WTC11 (cell line): ENCODE measurements around the gene GPNMB. TPM values are rescaled to one million over a fixed set of nuclear protein-coding genes. Genes with fewer than 3 reads are reported as not detected.
A peak's percentile ranks its signal among the peaks of the same experiment; 100 is the strongest.

Source experiments
- ATAC-seq: fragments of 200-7000 bp; cut with Tn5 transposase; 2 replicates; pipeline ENCODE4 v1.10.0; 2021; ENCODE audit warnings: mild to moderate bottlenecking, moderate library complexity
- CTCF ChIA-PET: fragments of 300-600 bp; sonication (Branson Sonifier 250); formaldehyde crosslinking; loops from one replicate; lab custom pipeline; 2021; ENCODE audit warnings: antibody characterized with exemption; lab: Charles Lee
- POLR2A ChIA-PET: fragments of 350-600 bp; sonication (Branson Sonifier 250); formaldehyde crosslinking; loops from one replicate; lab custom pipeline; 2021; ENCODE audit warnings: antibody characterized with exemption; lab: Charles Lee
- DNase-seq: peaks from one replicate; pipeline ENCODE4 v3.0.0; 2021; ENCODE audit warnings: low spot score
- H3K27ac Mint-ChIP-seq: 2 replicates; pipeline ENCODE4 v1.8.0; 2021; ENCODE audit warnings: mixed read lengths
- H3K27me3 Mint-ChIP-seq: 2 replicates; pipeline ENCODE4 v1.8.0; 2021; ENCODE audit warnings: low read depth, mild to moderate bottlenecking, moderate library complexity, mixed read lengths
- H3K36me3 Mint-ChIP-seq: 2 replicates; pipeline ENCODE4 v1.8.0; 2021; ENCODE audit warnings: mixed read lengths
- H3K4me1 Mint-ChIP-seq: 2 replicates; pipeline ENCODE4 v1.8.0; 2022; ENCODE audit warnings: mixed read lengths
- H3K4me3 Mint-ChIP-seq: 2 replicates; pipeline ENCODE4 v1.8.0; 2021; ENCODE audit warnings: mild to moderate bottlenecking, moderate library complexity, mixed read lengths
- H3K9me3 Mint-ChIP-seq: 2 replicates; pipeline ENCODE4 v1.8.0; 2021; ENCODE audit warnings: mixed read lengths
- CREM ChIP-seq: sonication (generic); formaldehyde crosslinking; IDR thresholded peaks from 2 replicates; pipeline ENCODE4 v1.8.1; 2022; ENCODE audit warnings: mild to moderate bottlenecking, missing genetic modification reagents, moderate library complexity
- ESRRA ChIP-seq: sonication (generic); formaldehyde crosslinking; IDR thresholded peaks from 2 replicates; pipeline ENCODE4 v1.8.1; 2022; ENCODE audit warnings: mild to moderate bottlenecking, missing genetic modification reagents, borderline replicate concordance
- GTF2I ChIP-seq: fragments of 250-450 bp; sonication (Bioruptor Pico); conservative IDR thresholded peaks from 2 replicates; pipeline ENCODE4 v1.4.0; 2021; ENCODE audit warnings: mild to moderate bottlenecking
- MYBL2 ChIP-seq: sonication (generic); formaldehyde crosslinking; IDR thresholded peaks from 2 replicates; pipeline ENCODE4 v1.8.1; 2023; ENCODE audit warnings: mild to moderate bottlenecking, moderate library complexity, missing genetic modification reagents
- NFYB ChIP-seq: sonication (generic); formaldehyde crosslinking; conservative IDR thresholded peaks from 2 replicates; pipeline ENCODE4 v1.8.0; 2022; ENCODE audit warnings: low read depth, missing genetic modification reagents
- RORB ChIP-seq: fragments of 250-450 bp; sonication (Bioruptor Pico); IDR thresholded peaks from 2 replicates; pipeline ENCODE4 v1.9.0; 2021; ENCODE audit warnings: mild to moderate bottlenecking
- TCF7 ChIP-seq: sonication (generic); formaldehyde crosslinking; IDR thresholded peaks from 2 replicates; pipeline ENCODE4 v1.8.0; 2022; ENCODE audit warnings: mild to moderate bottlenecking, low read depth, missing genetic modification reagents, moderate library complexity
- TEAD4 ChIP-seq: sonication (generic); formaldehyde crosslinking; IDR thresholded peaks from 2 replicates; pipeline ENCODE4 v1.8.0; 2022; ENCODE audit warnings: mild to moderate bottlenecking, missing genetic modification reagents
- ZNF263 ChIP-seq: sonication (generic); formaldehyde crosslinking; IDR thresholded peaks from 2 replicates; pipeline ENCODE4 v1.8.1; 2022; ENCODE audit warnings: low read depth, mild to moderate bottlenecking, moderate library complexity, missing genetic modification reagents
- total RNA-seq: library from RNA; stranded (reverse); gene quantifications from 3 replicates; pipeline ENCODE4 v1.2.3, GENCODE V29; 2021
- TF ChIP-seq, protein P1 (sequence below): sonication (generic); formaldehyde crosslinking; IDR thresholded peaks from 2 replicates; pipeline ENCODE4 v1.8.0; 2022; ENCODE audit warnings: mild to moderate bottlenecking, missing genetic modification reagents
- TF ChIP-seq, protein P2 (sequence below): fragments of 250-450 bp; sonication (Bioruptor Pico); IDR thresholded peaks from 2 replicates; pipeline ENCODE4 v1.9.0; 2021; ENCODE audit warnings: mild to moderate bottlenecking, borderline replicate concordance
- TF ChIP-seq, protein P3 (sequence below): sonication (generic); formaldehyde crosslinking; IDR thresholded peaks from 2 replicates; pipeline ENCODE4 v1.8.0; 2022; ENCODE audit warnings: missing genetic modification reagents
- TF ChIP-seq, protein P4 (sequence below): sonication (generic); formaldehyde crosslinking; IDR thresholded peaks from 2 replicates; pipeline ENCODE4 v1.8.0; 2023; ENCODE audit warnings: missing genetic modification reagents, mild to moderate bottlenecking, borderline replicate concordance
- TF ChIP-seq, protein P5 (sequence below): sonication (generic); formaldehyde crosslinking; IDR thresholded peaks from 2 replicates; pipeline ENCODE4 v1.8.0; 2023; ENCODE audit warnings: mild to moderate bottlenecking, missing genetic modification reagents

Gene GPNMB
- total RNA-seq, 1 experiment from 2014 or later, result 1.1 TPM

DNA sequence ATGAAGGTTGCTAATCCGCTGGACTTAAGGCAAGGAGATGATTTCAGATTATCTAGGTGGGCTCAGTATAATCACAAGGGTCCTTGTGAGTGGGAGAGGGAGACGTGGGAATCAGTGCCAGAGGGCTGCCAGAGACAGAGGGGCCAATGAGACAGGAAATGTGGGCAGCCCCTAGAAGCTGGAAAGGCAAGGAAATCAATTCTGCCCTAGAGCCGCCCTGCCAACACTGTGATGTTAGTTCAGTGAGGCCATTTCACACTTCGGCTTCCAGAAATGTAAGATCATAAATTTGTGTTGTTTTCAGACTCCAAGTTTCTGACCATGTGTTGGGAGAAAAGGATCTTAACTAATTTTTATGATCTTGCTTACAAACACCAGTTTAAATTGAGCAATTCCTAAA, 3.6 kb upstream of the GPNMB start:
- no peak overlapping the region for H3K27ac Mint-ChIP-seq
- no peaks in the 10 kb centered on the region for H3K36me3 Mint-ChIP-seq
- ATAC-seq, result no peak
- no peak overlapping the region for H3K4me3 Mint-ChIP-seq
- CTCF ChIA-PET, result interaction anchor here (0.5 to 1.6 kb wide), 13 partner anchors 10 to 376 kb away, joined by 3 to 10 read pairs (median 4); no protein-coding TSS in a partner anchor
- peaks cover 17% of the 10 kb centered on the region for H3K27me3 Mint-ChIP-seq
- POLR2A ChIA-PET, result no interaction called here
- H3K9me3 Mint-ChIP-seq, result no peaks in the 10 kb centered on the region
- peaks cover 7% of the 10 kb centered on the region for H3K4me1 Mint-ChIP-seq
- DNase-seq, result no peak
- no peak for TF ChIP-seq ESRRA (CRISPR knock-in tag)
- TF ChIP-seq, protein P1, sequence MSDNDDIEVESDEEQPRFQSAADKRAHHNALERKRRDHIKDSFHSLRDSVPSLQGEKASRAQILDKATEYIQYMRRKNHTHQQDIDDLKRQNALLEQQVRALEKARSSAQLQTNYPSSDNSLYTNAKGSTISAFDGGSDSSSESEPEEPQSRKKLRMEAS (CRISPR knock-in tag), result no peak
- TF ChIP-seq TCF7, result no peak

DNA sequence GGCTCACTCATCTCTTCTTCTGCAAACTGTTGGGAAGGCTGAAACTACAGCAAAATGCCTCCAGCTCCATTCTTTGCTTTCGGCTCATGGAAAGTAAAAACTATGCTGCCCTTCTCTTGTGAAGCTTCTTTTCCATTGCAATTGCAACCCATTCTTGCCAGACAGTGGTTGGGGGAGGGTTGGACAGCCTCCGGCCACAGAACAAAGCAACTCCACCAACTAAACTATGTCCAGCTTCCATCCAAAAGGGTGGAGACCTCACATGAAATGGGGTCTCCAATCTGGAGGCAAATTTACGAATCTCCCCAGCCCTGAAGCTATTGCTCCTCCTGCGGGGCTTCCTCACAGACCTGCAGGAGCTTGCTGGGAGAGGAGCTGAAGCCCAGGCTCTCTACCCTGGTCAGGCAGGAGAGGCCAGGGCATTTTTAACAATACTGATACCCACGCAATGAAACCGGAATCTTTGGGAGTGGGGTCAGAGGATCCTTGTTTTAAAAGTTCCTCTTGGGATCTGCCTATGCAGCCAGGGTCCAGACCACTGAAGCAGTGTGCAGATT, 549 bp downstream of the GPNMB start:
- H3K9me3 Mint-ChIP-seq, result peaks cover 23% of the 10 kb centered on the region
- H3K27me3 Mint-ChIP-seq, result peaks cover 55% of the 10 kb centered on the region
- DNase-seq (no peak), ATAC-seq (peak; percentile 57)
- CTCF ChIA-PET, result interaction anchor here (0.7 to 2.8 kb wide), 12 partner anchors 13 to 408 kb away, joined by 3 to 22 read pairs (median 3); no protein-coding TSS in a partner anchor
- H3K27ac Mint-ChIP-seq, result no peak overlapping the region
- no peaks in the 10 kb centered on the region for H3K36me3 Mint-ChIP-seq
- POLR2A ChIA-PET, result interaction anchor here (0.6 to 0.8 kb wide), 3 partner anchors 53 to 281 kb away, joined by 3 to 5 read pairs (median 3); no protein-coding TSS in a partner anchor
- H3K4me1 Mint-ChIP-seq, result peaks cover 10% of the 10 kb centered on the region
- peak overlapping the region; percentile 57 for H3K4me3 Mint-ChIP-seq
- no peak for TF ChIP-seq RORB (CRISPR knock-in tag)
- TF ChIP-seq, protein P2, sequence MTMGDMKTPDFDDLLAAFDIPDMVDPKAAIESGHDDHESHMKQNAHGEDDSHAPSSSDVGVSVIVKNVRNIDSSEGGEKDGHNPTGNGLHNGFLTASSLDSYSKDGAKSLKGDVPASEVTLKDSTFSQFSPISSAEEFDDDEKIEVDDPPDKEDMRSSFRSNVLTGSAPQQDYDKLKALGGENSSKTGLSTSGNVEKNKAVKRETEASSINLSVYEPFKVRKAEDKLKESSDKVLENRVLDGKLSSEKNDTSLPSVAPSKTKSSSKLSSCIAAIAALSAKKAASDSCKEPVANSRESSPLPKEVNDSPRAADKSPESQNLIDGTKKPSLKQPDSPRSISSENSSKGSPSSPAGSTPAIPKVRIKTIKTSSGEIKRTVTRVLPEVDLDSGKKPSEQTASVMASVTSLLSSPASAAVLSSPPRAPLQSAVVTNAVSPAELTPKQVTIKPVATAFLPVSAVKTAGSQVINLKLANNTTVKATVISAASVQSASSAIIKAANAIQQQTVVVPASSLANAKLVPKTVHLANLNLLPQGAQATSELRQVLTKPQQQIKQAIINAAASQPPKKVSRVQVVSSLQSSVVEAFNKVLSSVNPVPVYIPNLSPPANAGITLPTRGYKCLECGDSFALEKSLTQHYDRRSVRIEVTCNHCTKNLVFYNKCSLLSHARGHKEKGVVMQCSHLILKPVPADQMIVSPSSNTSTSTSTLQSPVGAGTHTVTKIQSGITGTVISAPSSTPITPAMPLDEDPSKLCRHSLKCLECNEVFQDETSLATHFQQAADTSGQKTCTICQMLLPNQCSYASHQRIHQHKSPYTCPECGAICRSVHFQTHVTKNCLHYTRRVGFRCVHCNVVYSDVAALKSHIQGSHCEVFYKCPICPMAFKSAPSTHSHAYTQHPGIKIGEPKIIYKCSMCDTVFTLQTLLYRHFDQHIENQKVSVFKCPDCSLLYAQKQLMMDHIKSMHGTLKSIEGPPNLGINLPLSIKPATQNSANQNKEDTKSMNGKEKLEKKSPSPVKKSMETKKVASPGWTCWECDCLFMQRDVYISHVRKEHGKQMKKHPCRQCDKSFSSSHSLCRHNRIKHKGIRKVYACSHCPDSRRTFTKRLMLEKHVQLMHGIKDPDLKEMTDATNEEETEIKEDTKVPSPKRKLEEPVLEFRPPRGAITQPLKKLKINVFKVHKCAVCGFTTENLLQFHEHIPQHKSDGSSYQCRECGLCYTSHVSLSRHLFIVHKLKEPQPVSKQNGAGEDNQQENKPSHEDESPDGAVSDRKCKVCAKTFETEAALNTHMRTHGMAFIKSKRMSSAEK, result no peak
- TF ChIP-seq TEAD4, result no peak
- no peak for TF ChIP-seq MYBL2
- TF ChIP-seq, protein P3, sequence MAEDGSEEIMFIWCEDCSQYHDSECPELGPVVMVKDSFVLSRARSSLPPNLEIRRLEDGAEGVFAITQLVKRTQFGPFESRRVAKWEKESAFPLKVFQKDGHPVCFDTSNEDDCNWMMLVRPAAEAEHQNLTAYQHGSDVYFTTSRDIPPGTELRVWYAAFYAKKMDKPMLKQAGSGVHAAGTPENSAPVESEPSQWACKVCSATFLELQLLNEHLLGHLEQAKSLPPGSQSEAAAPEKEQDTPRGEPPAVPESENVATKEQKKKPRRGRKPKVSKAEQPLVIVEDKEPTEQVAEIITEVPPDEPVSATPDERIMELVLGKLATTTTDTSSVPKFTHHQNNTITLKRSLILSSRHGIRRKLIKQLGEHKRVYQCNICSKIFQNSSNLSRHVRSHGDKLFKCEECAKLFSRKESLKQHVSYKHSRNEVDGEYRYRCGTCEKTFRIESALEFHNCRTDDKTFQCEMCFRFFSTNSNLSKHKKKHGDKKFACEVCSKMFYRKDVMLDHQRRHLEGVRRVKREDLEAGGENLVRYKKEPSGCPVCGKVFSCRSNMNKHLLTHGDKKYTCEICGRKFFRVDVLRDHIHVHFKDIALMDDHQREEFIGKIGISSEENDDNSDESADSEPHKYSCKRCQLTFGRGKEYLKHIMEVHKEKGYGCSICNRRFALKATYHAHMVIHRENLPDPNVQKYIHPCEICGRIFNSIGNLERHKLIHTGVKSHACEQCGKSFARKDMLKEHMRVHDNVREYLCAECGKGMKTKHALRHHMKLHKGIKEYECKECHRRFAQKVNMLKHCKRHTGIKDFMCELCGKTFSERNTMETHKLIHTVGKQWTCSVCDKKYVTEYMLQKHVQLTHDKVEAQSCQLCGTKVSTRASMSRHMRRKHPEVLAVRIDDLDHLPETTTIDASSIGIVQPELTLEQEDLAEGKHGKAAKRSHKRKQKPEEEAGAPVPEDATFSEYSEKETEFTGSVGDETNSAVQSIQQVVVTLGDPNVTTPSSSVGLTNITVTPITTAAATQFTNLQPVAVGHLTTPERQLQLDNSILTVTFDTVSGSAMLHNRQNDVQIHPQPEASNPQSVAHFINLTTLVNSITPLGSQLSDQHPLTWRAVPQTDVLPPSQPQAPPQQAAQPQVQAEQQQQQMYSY (CRISPR knock-in tag), result no peak
- TF ChIP-seq TCF7, result no peak
- no peak for TF ChIP-seq NFYB (CRISPR knock-in tag)
- TF ChIP-seq, protein P4, sequence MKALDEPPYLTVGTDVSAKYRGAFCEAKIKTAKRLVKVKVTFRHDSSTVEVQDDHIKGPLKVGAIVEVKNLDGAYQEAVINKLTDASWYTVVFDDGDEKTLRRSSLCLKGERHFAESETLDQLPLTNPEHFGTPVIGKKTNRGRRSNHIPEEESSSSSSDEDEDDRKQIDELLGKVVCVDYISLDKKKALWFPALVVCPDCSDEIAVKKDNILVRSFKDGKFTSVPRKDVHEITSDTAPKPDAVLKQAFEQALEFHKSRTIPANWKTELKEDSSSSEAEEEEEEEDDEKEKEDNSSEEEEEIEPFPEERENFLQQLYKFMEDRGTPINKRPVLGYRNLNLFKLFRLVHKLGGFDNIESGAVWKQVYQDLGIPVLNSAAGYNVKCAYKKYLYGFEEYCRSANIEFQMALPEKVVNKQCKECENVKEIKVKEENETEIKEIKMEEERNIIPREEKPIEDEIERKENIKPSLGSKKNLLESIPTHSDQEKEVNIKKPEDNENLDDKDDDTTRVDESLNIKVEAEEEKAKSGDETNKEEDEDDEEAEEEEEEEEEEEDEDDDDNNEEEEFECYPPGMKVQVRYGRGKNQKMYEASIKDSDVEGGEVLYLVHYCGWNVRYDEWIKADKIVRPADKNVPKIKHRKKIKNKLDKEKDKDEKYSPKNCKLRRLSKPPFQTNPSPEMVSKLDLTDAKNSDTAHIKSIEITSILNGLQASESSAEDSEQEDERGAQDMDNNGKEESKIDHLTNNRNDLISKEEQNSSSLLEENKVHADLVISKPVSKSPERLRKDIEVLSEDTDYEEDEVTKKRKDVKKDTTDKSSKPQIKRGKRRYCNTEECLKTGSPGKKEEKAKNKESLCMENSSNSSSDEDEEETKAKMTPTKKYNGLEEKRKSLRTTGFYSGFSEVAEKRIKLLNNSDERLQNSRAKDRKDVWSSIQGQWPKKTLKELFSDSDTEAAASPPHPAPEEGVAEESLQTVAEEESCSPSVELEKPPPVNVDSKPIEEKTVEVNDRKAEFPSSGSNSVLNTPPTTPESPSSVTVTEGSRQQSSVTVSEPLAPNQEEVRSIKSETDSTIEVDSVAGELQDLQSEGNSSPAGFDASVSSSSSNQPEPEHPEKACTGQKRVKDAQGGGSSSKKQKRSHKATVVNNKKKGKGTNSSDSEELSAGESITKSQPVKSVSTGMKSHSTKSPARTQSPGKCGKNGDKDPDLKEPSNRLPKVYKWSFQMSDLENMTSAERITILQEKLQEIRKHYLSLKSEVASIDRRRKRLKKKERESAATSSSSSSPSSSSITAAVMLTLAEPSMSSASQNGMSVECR (CRISPR knock-in tag), result no peak
- no peak for TF ChIP-seq ZNF263 (CRISPR knock-in tag)
- TF ChIP-seq, protein P5, sequence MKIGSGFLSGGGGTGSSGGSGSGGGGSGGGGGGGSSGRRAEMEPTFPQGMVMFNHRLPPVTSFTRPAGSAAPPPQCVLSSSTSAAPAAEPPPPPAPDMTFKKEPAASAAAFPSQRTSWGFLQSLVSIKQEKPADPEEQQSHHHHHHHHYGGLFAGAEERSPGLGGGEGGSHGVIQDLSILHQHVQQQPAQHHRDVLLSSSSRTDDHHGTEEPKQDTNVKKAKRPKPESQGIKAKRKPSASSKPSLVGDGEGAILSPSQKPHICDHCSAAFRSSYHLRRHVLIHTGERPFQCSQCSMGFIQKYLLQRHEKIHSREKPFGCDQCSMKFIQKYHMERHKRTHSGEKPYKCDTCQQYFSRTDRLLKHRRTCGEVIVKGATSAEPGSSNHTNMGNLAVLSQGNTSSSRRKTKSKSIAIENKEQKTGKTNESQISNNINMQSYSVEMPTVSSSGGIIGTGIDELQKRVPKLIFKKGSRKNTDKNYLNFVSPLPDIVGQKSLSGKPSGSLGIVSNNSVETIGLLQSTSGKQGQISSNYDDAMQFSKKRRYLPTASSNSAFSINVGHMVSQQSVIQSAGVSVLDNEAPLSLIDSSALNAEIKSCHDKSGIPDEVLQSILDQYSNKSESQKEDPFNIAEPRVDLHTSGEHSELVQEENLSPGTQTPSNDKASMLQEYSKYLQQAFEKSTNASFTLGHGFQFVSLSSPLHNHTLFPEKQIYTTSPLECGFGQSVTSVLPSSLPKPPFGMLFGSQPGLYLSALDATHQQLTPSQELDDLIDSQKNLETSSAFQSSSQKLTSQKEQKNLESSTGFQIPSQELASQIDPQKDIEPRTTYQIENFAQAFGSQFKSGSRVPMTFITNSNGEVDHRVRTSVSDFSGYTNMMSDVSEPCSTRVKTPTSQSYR, result no peak
- TF ChIP-seq CREM, result no peak
- no peak for TF ChIP-seq GTF2I
